WERI-Rb-1 (cell line): ENCODE results near the gene SLC9A5.

Source experiments
- DNase-seq: peaks from one replicate; pipeline ENCODE4 v3.0.0-alpha.2; 2020
- H3K27ac ChIP-seq: fragments of 250-450 bp; sonication (Bioruptor Pico); 2 replicates; pipeline ENCODE4 v1.5.1; 2020; ENCODE audit warnings: mild to moderate bottlenecking, moderate library complexity
- H3K27me3 ChIP-seq: fragments of 250-450 bp; sonication (Bioruptor Pico); 2 replicates; pipeline ENCODE4 v1.5.1; 2021; ENCODE audit warnings: mild to moderate bottlenecking, low read depth, moderate library complexity; ENCODE audit not compliant: insufficient read depth, severe bottlenecking
- H3K36me3 ChIP-seq: fragments of 250-450 bp; sonication (Bioruptor Pico); 2 replicates; pipeline ENCODE4 v1.5.1; 2020; ENCODE audit warnings: mild to moderate bottlenecking, moderate library complexity
- H3K4me3 ChIP-seq: 2 replicates; pipeline ENCODE4 v1.5.1; 2011; ENCODE audit warnings: low read depth, mild to moderate bottlenecking, control low read depth, low read length
- H3K9me3 ChIP-seq: fragments of 250-450 bp; sonication (Bioruptor Pico); 2 replicates; pipeline ENCODE4 v1.5.1; 2021; ENCODE audit warnings: mild to moderate bottlenecking, moderate library complexity; ENCODE audit not compliant: severe bottlenecking
- CTCF ChIP-seq: IDR thresholded peaks from 2 replicates; pipeline ENCODE4 v1.5.1; 2011; ENCODE audit warnings: low read depth, mild to moderate bottlenecking, control low read depth, inconsistent platforms, low read length

SLC9A5 gene

GRCh38 chr16:67212766-67213165 is 36.0 kb upstream of the SLC9A5 start:
- H3K27ac ChIP-seq = no peak overlapping the region
- TF ChIP-seq CTCF = no peak
- DNase-seq = no peak

GRCh38 chr16:67213197-67214019 is 35.4 kb upstream of the SLC9A5 start:
- no peak overlapping the region for H3K27ac ChIP-seq
- no peaks in the 10 kb centered on the region for H3K36me3 ChIP-seq
- no peak for DNase-seq
- no peak overlapping the region for H3K4me3 ChIP-seq
- H3K27me3 ChIP-seq = no peaks in the 10 kb centered on the region
- TF ChIP-seq CTCF = no peak
- H3K9me3 ChIP-seq = no peaks in the 10 kb centered on the region

More at GRCh38 chr16:67212766-67213165, 36.0 kb upstream of the SLC9A5 start:
- Histone ChIP-seq H3K36me3 (no peaks in the 10 kb centered on the region), H3K27me3 (no peaks in the 10 kb centered on the region), H3K4me3 (no peak overlapping the region), H3K9me3 (no peaks in the 10 kb centered on the region)

- Histone ChIP-seq H3K27ac (no peak overlapping the region), H3K9me3 (no peaks in the 10 kb centered on the region), H3K27me3 (no peaks in the 10 kb centered on the region), H3K4me3 (no peak overlapping the region), H3K36me3 (no peaks in the 10 kb centered on the region)
- no peak for TF ChIP-seq CTCF
- DNase-seq = no peak
Observed at GRCh38 chr16:67215706-67216105, 33.1 kb upstream of the SLC9A5 start.

- no peak for TF ChIP-seq CTCF
- Histone ChIP-seq H3K27ac (no peak overlapping the region), H3K4me3 (no peak overlapping the region), H3K9me3 (no peaks in the 10 kb centered on the region), H3K27me3 (no peaks in the 10 kb centered on the region), H3K36me3 (no peaks in the 10 kb centered on the region)
- DNase-seq = no peak
Observed at GRCh38 chr16:67216612-67217490, 31.9 kb upstream of the SLC9A5 start.

GRCh38 chr16:67223992-67224391 is 24.8 kb upstream of the SLC9A5 start:
- Histone ChIP-seq H3K27ac (no peak overlapping the region), H3K9me3 (no peaks in the 10 kb centered on the region), H3K4me3 (no peak overlapping the region), H3K36me3 (peaks cover 6% of the 10 kb centered on the region), H3K27me3 (no peaks in the 10 kb centered on the region)
- TF ChIP-seq CTCF = no peak
- DNase-seq = no peak
